ENCODE measurements around the gene AP4M1.

AP4M1 gene

DNA sequence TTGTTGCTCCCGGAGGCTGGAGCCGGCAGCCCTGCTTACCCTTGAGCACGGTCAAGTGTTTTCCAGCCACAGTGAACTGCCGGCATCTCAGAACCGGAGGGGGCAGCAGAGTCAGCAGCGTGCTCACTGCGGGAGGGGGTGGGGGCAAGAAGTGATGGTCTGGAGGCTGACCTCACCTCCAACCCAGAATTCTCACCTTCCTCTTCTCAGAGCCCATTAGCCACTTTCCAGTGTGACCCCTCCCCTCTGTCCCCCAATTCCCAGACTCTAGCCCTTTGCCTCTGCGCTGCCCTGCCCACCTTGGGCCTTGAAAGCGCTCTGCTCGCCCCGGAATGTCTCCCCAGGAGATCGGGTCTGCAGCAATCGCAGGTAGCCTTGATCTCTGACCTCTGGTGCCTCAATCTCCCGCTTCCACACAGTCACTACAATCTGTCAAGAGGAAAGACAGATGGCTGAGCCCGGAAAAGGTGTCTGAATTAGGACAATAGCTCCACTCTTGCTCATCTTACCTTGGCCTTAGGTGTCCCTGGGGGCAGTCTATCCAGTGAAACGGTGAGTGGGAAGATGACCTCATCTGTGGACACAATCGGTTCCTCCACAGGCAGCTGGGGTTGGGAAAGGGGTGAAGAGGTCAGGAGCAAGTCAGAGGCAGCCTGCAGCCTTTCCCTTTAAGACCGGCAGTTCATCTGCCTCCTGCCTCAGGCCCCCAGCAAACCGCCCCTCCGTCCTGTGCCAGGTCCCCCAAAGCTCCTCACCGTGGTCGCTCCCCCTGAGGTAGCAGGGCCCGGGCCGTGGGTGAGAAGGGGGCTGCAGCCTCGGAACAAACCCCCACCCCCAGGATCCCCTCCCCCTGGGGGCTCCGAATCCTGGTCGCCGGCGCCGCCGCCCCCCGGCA is 56.1 kb downstream of the AP4M1 start:
- no peak for DNase-seq (ENCODE audit: low read depth in 2 of 2)

All from stimulated activated CD4-positive, alpha-beta T cell treated with anti-CD3 and anti-CD28 coated beads, Interleukin-12 subunit alpha, Interleukin-12 subunit beta, amount 100 ng/mL, for 24 hours (primary cell).